SH-SY5Y (cell line): Measurements from ENCODE around the gene ZNF410.

Source experiments
- GATA2 ChIP-seq: IDR thresholded peaks from 2 replicates; pipeline ENCODE4 v1.6.1; 2011; ENCODE audit warnings: mild to moderate bottlenecking, low read depth, low read length
- GATA3 ChIP-seq: IDR thresholded peaks from 2 replicates; pipeline ENCODE4 v1.6.1; 2011; ENCODE audit warnings: low read depth, mild to moderate bottlenecking, low read length, moderate library complexity

- TF ChIP-seq GATA2 (no peak), GATA3 (no peak)
These were observed 21.0 kb upstream of the ZNF410 start for GRCh38 chr14:73865534-73866113.
